Activated T-helper 1 cell treated with anti-CD3 and anti-CD28 coated beads, Interleukin-2, amount 50 U/mL, for 16 hours (primary cell): ENCODE results near the gene DAP3.

Experiments
- DNase-seq, 2 donors: peaks; one replicate each; pipeline ENCODE4 v3.0.0-alpha.2; 2020; ENCODE audit warnings: low read depth in 1 of 2, low spot score in 1 of 2

The DAP3 gene

DNA sequence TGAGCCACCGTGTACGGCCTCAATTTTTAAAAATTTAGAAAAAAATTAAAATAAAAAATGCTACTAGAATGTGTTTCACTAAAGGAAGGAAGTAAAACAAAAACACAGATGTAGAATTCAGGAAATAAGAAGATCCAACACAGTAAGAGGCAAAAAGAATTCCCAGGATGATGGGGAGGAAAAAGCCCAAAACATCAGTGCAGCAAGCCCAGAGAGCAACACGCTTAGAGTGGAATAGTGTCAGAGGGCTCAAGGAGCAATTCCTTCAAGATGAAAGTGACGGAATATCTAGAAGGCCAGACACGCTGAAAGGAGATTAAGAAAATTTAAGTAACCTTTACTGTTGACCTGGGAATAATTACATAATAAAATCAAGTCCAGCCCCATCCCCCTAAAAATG is 80.4 kb downstream of the DAP3 start:
- no peak for DNase-seq

DNA sequence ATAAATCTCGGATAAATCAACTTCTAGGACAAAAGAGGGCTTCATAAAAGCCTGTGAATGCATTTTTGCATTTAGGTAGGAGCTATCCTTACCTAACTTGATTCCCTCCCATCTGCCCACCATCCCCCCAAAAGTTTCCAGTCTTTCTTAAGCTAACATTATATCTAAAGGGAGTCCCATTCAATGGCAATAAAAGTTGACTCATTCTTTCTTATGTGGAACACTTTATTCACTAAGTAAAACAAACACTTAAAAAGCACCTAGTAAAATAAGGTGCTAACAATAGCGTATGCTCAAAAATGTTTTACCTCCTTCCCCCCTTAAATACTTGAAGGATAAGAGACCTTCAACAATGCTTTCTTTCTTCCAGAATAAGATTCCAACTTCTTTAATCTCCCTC is 84.3 kb downstream of the DAP3 start:
- no peak for DNase-seq

DNA sequence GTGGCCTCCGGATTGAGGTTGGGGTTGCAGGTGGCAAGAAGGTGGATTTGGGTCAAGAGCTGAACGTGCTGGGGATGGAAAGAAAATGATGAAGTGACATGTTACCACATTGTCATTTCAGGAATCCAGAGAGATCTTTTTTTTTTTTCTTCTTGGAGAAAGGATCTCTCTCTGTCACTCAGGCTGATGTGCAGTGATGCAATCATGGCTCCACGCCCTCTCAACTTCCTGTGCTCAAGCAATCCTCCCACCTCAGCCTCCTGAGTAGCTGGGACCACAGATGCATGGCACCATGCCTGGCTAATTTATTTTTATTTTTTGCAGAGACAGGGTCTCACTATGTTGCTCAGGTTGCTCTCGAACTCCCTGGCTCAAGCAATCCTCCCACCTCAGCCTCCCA is 87.5 kb downstream of the DAP3 start:
- no peak for DNase-seq

DNA sequence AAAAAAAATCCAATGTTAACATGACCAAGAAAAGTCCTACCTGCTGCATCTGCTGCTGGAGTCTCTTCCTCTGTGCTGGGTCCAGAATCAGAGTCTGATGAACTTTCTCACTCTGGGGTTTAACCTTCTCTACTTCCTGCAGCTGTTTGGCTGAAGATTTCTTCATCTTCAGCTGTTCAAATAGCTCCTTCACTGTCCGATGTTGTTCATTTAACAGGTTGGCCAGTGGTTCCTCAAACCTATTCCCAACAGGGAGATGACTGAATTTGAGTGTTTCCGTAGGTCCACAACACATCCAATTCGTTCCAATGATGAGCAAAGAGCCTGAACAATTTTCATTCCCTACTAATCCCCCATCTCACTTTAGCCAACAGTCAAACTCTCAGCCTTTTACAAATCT is 88.7 kb downstream of the DAP3 start:
- no peak for DNase-seq
